Central memory CD8-positive, alpha-beta T cell (primary cell): ENCODE measurements around the gene ARMC12.
"Not testable (repeated sequence)": the region's sequence is repeated elsewhere in the genome, so short reads cannot be mapped to it uniquely, and the experiment has no call there.

Source experiments
- ATAC-seq: fragments of 150-1000 bp; cut with Tn5 transposase; replicated peaks from 2 replicates; pipeline ENCODE4 v1.10.0; 2022; ENCODE audit warnings: mild to moderate bottlenecking, moderate FRiP score, moderate number of reproducible peaks; ENCODE audit not compliant: poor library complexity, severe bottlenecking; ENCODE audit errors: extremely low read depth
- DNase-seq, 2 donors: peaks; one replicate each; pipeline ENCODE4 v3.0.0; 2021; ENCODE audit warnings: low spot score in 2 of 2
- H3K27ac Mint-ChIP-seq: one replicate; pipeline ENCODE4 v1.8.0; 2022; ENCODE audit warnings: low read depth, mild to moderate bottlenecking, moderate library complexity, mixed read lengths
- H3K27me3 Mint-ChIP-seq: one replicate; pipeline ENCODE4 v1.8.0; 2022; ENCODE audit warnings: mixed read lengths
- H3K36me3 Mint-ChIP-seq: one replicate; pipeline ENCODE4 v1.8.0; 2022; ENCODE audit warnings: mild to moderate bottlenecking, moderate library complexity, mixed read lengths; ENCODE audit not compliant: insufficient read depth
- H3K4me1 Mint-ChIP-seq: one replicate; pipeline ENCODE4 v1.8.0; 2022; ENCODE audit warnings: mixed read lengths
- H3K4me3 Mint-ChIP-seq: one replicate; pipeline ENCODE4 v1.8.0; 2022; ENCODE audit warnings: mild to moderate bottlenecking, moderate library complexity, mixed read lengths
- H3K9me3 Mint-ChIP-seq: one replicate; pipeline ENCODE4 v1.8.0; 2022; ENCODE audit warnings: mixed read lengths

The ARMC12 gene

GRCh38 chr6:35731736-35732532, 4.9 kb upstream of the ARMC12 start:
- no peaks in the 10 kb centered on the region for H3K27me3 Mint-ChIP-seq
- H3K27ac Mint-ChIP-seq, result peak overlapping the region; percentile 74
- no peaks in the 10 kb centered on the region for H3K9me3 Mint-ChIP-seq
- DNase-seq (peak; percentile 87), ATAC-seq (peak; percentile 56)
- peaks cover 16% of the 10 kb centered on the region for H3K36me3 Mint-ChIP-seq
- peak overlapping the region; percentile 84 for H3K4me3 Mint-ChIP-seq
- H3K4me1 Mint-ChIP-seq, result peaks cover 54% of the 10 kb centered on the region

- no peak overlapping the region for H3K27ac Mint-ChIP-seq
- no peaks in the 10 kb centered on the region for H3K27me3 Mint-ChIP-seq
- H3K9me3 Mint-ChIP-seq, result no peaks in the 10 kb centered on the region
- peaks cover 49% of the 10 kb centered on the region for H3K4me1 Mint-ChIP-seq
- H3K4me3 Mint-ChIP-seq, result no peak overlapping the region
- peaks cover 13% of the 10 kb centered on the region for H3K36me3 Mint-ChIP-seq
- no peak for ATAC-seq
- no peak for DNase-seq
Measured at GRCh38 chr6:35733633-35734032, 3.2 kb upstream of the ARMC12 start.

GRCh38 chr6:35734319-35734718, 2.5 kb upstream of the ARMC12 start:
- not testable (repeated sequence) for DNase-seq, H3K27ac Mint-ChIP-seq, H3K27me3 Mint-ChIP-seq, ATAC-seq, H3K9me3 Mint-ChIP-seq, H3K4me3 Mint-ChIP-seq
- Mint-ChIP-seq H3K36me3 (peaks cover 12% of the 10 kb centered on the region), H3K4me1 (peaks cover 43% of the 10 kb centered on the region)

- Mint-ChIP-seq H3K4me1 (peaks cover 36% of the 10 kb centered on the region), H3K27me3 (no peaks in the 10 kb centered on the region), H3K4me3 (no peak overlapping the region), H3K9me3 (no peaks in the 10 kb centered on the region), H3K27ac (no peak overlapping the region), H3K36me3 (peaks cover 11% of the 10 kb centered on the region)
- no peak for DNase-seq
- no peak for ATAC-seq
Measured at GRCh38 chr6:35735452-35735851, 1.4 kb upstream of the ARMC12 start.

- H3K27me3 Mint-ChIP-seq, result no peaks in the 10 kb centered on the region
- peak; percentile 72 to 83 for DNase-seq
- peaks cover 33% of the 10 kb centered on the region for H3K4me1 Mint-ChIP-seq
- peaks cover 7% of the 10 kb centered on the region for H3K36me3 Mint-ChIP-seq
- no peak overlapping the region for H3K4me3 Mint-ChIP-seq
- H3K27ac Mint-ChIP-seq, result no peak overlapping the region
- H3K9me3 Mint-ChIP-seq, result no peaks in the 10 kb centered on the region
- ATAC-seq, result peak; percentile 22
Measured at GRCh38 chr6:35736253-35736894, 458 bp upstream of the ARMC12 start.

GRCh38 chr6:35737413-35738211, 780 bp downstream of the ARMC12 start:
- Mint-ChIP-seq H3K27me3 (no peaks in the 10 kb centered on the region), H3K27ac (peak overlapping the region; percentile 81), H3K4me3 (peak overlapping the region; percentile 41), H3K9me3 (no peaks in the 10 kb centered on the region), H3K4me1 (peaks cover 22% of the 10 kb centered on the region), H3K36me3 (peaks cover 4% of the 10 kb centered on the region)
- ATAC-seq (peak; percentile 71), DNase-seq (no peak)

GRCh38 chr6:35739645-35740524, 3.1 kb downstream of the ARMC12 start:
- Mint-ChIP-seq H3K4me1 (peaks cover 15% of the 10 kb centered on the region), H3K4me3 (no peak overlapping the region), H3K27ac (no peak overlapping the region), H3K27me3 (no peaks in the 10 kb centered on the region), H3K36me3 (peaks cover 4% of the 10 kb centered on the region), H3K9me3 (no peaks in the 10 kb centered on the region)
- no peak for DNase-seq
- no peak for ATAC-seq

GRCh38 chr6:35742842-35743241, 6.0 kb downstream of the ARMC12 start:
- no peaks in the 10 kb centered on the region for H3K27me3 Mint-ChIP-seq
- no peak overlapping the region for H3K4me3 Mint-ChIP-seq
- ATAC-seq (no peak), DNase-seq (no peak)
- no peaks in the 10 kb centered on the region for H3K4me1 Mint-ChIP-seq
- H3K36me3 Mint-ChIP-seq, result no peaks in the 10 kb centered on the region
- no peak overlapping the region for H3K27ac Mint-ChIP-seq
- no peaks in the 10 kb centered on the region for H3K9me3 Mint-ChIP-seq

- Mint-ChIP-seq H3K36me3 (no peaks in the 10 kb centered on the region), H3K4me1 (no peaks in the 10 kb centered on the region), H3K27ac (no peak overlapping the region), H3K27me3 (no peaks in the 10 kb centered on the region), H3K4me3 (no peak overlapping the region), H3K9me3 (no peaks in the 10 kb centered on the region)
- ATAC-seq (no peak), DNase-seq (no peak)
Measured at GRCh38 chr6:35745509-35745908, 8.7 kb downstream of the ARMC12 start.

- ATAC-seq (no peak), DNase-seq (no peak)
- Mint-ChIP-seq H3K27me3 (no peaks in the 10 kb centered on the region), H3K36me3 (no peaks in the 10 kb centered on the region), H3K4me3 (no peak overlapping the region), H3K9me3 (no peaks in the 10 kb centered on the region), H3K27ac (no peak overlapping the region), H3K4me1 (no peaks in the 10 kb centered on the region)
Measured at GRCh38 chr6:35746516-35746915, 9.7 kb downstream of the ARMC12 start.

- Mint-ChIP-seq H3K9me3 (no peaks in the 10 kb centered on the region), H3K4me1 (no peaks in the 10 kb centered on the region)
Measured at GRCh38 chr6:35747877-35748276, 11.0 kb downstream of the ARMC12 start.

GRCh38 chr6:35750557-35750956, 13.7 kb downstream of the ARMC12 start:
- no peaks in the 10 kb centered on the region for H3K4me1 Mint-ChIP-seq
- H3K4me3 Mint-ChIP-seq, result no peak overlapping the region
- ATAC-seq, result no peak
- peaks cover 11% of the 10 kb centered on the region for H3K27me3 Mint-ChIP-seq
- DNase-seq, result no peak
- H3K36me3 Mint-ChIP-seq, result no peaks in the 10 kb centered on the region
- H3K27ac Mint-ChIP-seq, result no peak overlapping the region
- no peaks in the 10 kb centered on the region for H3K9me3 Mint-ChIP-seq

More at GRCh38 chr6:35747877-35748276, 11.0 kb downstream of the ARMC12 start:
- no peak overlapping the region for H3K4me3 Mint-ChIP-seq
- no peak overlapping the region for H3K27ac Mint-ChIP-seq
- no peak for DNase-seq
- no peak for ATAC-seq
- H3K27me3 Mint-ChIP-seq, result peaks cover 11% of the 10 kb centered on the region
- H3K36me3 Mint-ChIP-seq, result no peaks in the 10 kb centered on the region
